Brain pericyte (primary cell): ENCODE results near the gene METTL26.
A peak's percentile ranks its signal among the peaks of the same experiment; 100 is the strongest.

Source experiments
- DNase-seq: peaks from one replicate; pipeline ENCODE4 v3.0.0-alpha.2; 2012; ENCODE audit warnings: low read depth, low spot score

METTL26 gene

DNA sequence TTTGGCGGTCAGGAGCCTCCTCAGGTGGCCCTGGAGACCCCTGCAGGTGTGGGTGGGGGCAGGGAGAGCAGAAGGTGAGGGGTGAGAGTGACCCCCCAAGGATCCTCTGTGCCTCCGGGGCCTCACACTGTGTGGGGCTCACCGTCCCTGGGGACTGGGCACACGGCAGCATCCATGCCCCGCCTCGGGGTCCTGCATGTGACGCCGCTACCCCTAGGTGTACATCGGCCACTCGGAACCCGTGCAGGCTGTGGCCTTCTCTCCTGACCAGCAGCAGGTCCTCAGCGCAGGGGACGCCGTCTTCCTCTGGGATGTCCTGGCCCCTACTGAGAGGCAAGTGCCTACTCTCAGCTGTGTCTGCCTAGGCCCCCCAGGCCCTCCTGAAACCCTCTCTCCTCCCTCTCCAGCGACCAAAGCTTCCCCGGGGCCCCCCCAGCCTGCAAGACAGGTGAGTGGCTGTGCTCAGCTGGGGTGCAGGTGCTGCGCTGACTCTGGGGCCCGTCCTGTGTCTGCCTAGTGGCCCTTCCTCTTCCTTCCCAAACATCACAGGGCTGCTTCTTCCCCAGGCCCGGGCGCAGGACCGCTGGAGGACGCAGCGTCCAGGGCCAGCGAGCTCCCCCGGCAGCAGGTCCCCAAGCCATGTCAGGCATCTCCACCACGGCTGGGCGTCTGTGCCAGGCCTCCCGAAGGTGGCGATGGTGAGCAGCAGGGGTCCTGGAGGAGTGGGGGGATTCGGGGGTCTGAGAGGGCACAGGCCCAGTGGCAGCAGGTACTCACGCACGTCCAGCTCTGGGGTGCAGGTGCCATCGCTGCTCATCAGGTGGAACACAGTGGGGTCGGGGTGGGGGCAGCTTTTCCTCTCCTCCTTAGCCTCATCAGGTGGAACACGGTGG is 22.8 kb upstream of the METTL26 start:
- no peak for DNase-seq

DNA sequence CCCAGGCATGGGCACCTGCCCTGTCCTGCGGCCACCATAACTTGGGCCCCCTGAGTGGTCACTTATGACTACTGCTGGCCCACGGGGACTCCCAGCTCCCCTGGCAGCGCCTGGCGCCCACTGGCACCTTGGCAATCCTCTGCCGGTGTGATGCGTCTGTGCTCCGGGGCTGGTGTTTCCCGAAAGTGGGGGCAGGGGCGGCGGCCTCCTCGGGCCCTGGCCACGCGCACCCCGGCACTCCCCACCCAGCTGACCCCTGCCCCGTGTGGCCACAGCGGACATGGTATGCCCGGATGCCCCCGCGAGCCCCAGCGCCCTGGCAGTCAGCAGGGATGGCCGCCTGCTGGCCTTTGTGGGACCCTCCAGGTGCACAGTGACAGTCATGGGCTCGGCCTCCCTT is 21.4 kb upstream of the METTL26 start:
- DNase-seq, result no peak

DNA sequence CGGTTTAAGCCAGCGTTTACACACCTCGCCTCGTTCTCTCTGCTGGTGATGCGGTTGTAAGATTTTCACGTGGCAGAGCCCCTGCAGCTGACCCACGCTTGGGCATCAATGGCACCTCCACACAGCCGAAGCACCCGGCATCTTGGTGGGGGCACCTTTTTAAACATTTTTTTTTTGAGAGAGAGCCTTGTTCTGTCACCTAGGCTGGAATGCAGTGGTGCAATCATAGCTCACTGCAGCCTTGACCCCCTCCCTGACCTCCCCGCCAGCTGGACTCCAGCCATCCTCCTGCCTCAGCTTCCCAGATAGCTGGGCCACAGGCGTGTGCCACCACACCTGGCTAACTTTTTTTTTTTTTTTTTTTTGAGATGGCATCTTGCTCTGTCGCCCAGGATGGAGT is 17.9 kb upstream of the METTL26 start:
- no peak for DNase-seq

DNA sequence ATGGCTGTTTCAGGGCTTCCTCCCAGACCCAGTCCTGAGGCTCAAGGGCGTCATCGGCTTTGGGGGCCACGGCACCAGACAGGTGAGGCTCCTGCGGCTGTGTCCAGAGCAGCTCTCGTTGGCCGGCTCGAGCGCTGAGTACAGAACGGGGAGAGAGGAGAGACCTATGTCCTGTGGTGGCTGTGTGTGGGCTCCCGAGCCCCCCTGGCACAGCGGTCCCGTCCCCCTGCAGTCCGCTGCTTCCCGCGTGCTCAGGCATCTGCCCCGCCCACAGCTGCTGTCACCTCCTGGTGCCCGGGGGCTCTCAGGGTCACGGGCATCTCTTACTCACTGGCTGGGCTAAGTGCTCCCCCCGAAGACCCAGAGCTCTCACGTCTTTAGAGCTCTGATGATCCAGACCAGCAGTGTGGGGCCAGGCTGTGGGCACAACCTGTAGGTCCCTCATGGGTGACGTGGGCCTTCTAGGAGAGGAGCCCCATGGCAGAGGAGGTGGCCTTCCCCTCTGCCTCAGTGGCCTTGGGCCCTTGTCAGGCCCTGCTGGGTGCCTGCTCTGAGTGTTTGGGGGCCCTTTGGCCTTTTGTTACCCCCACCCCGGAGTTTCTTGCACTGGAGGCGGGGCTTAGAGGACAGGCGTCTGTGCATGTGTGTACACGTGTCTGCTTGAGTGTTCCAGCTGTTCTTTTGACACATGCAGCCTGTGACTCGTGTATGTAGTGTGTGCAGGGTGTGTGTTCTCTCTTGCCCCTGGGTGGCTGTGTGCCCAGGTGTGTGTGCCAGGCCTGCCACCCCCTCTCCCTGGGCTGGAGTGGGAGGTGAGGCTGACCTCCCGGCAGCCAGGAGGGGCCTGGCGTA is 16.6 kb upstream of the METTL26 start:
- no peak for DNase-seq

DNA sequence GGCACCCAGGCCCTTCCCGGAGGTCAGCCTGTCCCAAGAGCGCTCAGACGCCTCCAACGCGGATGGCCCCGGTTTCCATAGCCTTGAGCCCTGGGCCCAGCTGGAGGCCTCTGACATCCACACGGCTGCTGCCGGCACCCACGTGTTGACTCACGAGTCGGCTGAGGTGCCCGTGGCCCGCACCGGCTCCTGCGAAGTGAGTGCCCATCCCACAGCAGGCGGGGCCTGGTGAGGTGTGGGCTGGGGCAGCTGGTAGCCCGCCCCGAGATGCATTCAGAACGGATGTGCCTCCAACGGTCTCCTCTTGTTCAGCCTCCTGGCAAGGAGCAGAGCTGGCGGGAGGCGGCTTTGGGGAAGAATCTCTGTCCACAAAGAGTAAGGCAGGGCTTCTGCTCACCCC is 15.7 kb upstream of the METTL26 start:
- DNase-seq, result no peak

DNA sequence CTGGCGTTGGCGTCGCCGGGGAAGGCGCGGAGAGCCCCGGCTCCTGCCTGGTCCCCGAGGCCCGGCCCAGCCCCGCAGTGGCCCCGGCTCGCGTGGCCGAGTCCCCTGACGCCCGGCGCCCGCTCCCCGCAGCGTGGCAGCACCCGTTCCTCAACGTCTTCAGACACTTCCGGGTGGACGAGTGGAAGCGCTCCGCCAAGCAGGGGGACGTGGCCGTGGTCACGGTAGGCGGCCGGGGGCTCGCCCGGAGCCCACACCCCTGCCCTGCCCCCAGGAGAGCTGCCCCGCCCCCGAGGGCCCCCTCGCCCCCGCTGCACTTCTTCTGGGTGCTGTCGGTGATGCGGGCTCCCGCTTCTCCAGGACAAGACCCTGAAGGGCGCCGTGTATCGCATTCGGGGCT is 13.5 kb upstream of the METTL26 start:
- DNase-seq, result no peak

DNA sequence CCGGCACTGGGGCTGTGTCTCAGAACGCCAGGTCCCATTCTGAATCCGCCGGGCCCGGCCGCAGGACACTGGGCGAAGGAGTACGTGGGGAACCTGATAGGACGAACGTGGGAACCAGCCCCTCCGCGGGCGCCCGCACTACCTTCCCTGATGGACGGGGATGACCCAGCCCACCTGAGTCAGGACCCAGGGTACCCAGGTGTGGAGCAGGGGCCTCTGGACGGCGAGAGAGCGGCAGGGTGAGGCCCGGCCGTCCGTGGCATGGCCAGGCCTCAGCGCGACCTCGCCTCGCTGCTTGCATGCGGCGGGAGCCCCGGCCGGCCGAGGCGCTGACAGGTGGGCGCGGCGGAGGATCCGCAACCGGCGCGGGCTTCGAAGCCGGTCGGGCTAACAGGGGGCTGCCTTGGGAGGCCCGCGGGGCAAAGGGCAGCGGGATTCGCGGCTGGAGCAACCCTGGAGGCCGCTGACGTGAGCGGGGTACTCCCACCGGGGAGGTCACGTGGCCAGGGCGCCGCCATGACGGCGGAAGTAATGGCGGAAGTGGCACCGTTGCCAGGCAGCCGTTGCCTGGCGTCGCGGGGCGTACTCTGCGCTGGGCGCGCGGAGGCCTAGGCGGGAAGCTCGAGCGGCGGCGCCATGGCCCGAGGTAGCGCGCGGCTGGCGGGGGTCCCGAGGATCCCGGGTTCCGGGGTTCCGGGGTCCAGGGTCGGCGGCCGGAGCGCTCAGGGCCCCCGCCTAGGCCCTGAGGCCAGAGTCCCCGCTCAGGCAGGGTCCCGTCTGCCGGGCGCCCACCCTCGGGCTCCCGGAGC is 12.9 kb upstream of the METTL26 start, which contains the start of gene WDR90:
WDR90 (plus strand) TSS at position 585 of the 809 bp plus-strand sequence; CDS start at position 637, 52 bp downstream.
- peak; percentile 59 for DNase-seq

DNA sequence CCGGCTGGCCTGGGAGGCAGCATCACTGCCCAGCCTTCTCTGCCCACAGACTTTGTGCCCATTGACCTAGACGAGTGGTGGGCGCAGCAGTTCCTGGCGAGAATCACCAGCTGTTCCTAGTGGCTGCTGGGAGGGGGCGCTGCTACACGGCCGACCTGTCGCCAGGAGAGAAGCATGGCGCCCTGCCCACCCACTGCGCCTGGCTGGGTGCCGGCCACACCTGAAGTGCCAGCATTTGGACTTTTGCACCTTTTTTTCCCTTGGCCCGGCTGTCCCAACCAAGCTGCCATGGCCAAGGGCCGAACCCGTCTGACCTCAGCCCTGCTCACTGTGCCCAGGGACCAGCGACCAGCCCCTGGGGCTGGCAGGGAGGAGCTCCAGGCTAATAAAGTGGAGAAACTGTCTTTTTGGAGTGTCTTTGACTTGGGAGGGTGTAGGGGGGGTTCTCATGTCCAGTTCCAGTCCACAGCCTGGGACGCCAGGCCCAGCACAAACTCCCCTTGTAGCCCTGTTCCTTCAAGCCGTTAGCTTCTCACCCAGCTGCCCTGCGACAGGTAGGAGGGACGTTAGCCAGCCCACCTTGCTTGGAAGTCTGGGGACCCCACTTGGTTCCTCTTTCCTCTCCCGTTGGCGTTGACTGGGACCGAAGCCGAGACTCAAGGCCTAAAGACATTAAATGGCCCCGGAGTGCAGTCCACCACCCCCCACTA is 12.1 kb upstream of the METTL26 start:
- DNase-seq, result no peak

DNA sequence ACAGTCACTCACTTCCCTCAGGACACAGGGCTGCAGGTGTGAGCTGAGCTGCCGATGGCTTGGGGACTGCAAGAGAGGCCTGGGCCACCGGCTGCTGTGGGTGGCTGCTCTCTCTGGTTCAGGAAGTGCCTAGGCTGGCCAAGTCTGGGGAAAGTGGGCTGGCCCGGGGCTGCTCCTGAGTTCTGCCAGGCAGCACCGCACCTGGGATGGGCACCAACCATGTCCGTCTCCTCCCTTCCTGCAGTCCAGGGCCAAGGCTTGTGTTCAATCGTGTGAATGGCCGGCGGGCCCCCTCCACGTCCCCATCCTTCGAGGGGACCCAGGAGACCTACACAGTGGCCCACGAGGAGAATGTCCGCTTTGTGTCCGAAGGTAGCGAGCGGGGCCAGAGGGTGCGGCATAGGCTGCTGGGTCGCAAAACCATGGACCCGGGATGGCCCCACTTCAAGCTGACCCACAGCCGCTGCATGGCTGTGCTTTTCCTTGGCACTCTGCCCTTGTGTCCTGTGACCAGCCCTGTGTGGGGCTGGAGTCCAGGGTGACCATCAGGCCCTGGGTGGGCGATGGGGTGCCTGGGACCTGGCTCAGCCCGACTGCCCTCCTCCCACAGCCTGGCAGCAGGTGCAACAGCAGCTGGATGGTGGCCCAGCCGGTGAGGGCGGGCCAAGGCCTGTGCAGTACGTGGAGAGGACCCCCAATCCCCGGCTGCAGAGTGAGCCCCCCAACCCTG is 11.2 kb upstream of the METTL26 start:
- DNase-seq, result no peak

DNA sequence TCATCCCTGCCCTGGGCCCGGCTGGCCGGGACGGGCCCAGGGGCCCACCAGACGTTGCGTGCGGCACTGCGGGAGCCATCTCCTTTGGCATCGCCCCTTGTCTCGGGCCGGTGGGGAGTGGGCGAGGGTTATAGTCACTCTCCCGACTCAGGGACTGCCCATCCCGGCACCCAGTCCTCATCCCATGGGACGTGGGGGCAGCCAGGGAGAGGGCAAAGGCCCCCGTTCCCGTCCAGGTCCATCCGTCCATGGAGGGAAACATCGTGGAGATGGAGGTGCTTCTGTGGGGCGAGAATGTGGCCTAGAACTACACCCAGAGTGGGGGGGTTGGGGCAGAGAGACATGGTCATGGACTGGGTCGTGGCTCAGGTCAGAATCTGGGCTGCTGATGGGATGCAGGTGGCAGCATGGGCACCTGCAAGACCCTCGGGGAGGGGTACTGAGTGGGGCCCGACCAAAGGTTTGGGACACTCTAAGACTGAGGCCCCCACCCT is 10.6 kb upstream of the METTL26 start:
- DNase-seq, result no peak

DNA sequence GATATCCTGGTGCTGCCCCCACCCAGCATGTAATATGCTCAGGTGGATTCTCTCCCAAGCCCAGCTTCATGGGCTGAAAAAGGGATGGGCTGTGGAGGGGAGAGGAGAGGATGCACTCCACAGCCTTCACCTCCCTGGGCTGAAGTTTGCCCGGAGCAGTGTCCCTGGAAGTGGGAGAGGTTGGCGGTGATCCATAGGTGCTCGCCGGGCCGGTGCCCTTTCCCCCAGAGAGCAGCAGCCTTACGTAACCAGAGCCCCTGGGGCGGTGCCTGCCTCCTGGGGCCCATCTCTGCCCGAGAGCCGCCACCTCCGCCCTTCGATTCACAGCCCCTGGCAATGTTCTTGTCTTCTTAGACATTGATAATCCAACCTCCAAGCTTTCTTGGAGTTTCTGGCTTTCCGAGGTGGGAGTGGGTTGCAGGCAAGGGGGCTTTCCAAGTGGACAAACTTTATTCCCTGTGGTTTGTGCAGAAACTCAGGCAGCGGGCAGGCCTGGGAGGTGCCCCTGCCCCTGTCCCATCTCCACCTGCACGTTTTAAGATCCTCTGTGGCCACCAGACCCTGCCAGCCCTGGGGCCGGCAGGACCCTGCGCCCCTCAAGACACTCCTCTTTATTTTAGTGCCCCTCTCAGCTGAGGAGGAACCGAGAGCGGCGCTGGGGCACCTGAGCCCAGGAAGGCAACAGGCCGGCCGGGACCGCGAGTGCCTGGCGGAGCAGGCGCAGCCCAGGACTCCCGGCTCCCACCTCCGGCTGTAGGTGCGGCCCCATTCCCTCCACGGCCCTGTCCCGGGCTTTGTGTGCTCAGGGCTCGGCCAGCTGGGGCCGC is 10.0 kb upstream of the METTL26 start:
- no peak for DNase-seq

DNA sequence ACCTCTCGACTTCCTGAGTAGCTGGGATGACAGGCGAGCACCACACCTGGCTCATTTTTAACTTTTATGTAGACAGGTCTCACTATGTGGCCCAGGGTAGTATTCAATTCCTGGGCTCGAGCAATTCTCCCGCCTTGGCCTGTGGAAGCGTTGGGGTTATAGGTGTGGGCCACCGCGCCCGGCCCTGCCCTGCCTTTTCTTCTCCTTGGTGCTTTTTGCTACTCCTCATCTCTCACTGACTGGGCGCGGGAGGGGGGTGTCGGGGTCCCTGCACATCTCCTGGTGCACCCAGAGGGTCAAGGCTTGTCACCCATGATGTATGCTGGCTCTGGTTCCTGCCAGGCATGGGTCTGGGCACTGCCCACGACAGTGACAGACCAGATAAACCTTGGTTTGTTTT is 8.5 kb upstream of the METTL26 start:
- no peak for DNase-seq

DNA sequence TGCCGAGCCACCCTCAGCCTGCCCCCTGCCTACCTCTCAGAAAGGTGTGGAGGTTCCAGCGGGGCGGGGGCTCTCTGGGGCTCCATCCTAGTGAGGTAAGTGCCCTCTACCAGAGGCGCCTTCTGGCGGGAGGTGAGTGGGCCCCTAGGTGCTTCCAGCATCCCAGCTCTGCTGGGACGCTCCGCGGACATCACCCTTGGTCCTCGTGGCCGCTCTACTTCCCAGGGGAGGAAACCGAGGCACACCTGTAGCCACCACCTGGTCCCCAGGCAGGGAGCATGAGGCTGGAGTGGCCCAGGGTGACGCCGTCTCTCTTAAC is 6.9 kb upstream of the METTL26 start:
- no peak for DNase-seq

DNA sequence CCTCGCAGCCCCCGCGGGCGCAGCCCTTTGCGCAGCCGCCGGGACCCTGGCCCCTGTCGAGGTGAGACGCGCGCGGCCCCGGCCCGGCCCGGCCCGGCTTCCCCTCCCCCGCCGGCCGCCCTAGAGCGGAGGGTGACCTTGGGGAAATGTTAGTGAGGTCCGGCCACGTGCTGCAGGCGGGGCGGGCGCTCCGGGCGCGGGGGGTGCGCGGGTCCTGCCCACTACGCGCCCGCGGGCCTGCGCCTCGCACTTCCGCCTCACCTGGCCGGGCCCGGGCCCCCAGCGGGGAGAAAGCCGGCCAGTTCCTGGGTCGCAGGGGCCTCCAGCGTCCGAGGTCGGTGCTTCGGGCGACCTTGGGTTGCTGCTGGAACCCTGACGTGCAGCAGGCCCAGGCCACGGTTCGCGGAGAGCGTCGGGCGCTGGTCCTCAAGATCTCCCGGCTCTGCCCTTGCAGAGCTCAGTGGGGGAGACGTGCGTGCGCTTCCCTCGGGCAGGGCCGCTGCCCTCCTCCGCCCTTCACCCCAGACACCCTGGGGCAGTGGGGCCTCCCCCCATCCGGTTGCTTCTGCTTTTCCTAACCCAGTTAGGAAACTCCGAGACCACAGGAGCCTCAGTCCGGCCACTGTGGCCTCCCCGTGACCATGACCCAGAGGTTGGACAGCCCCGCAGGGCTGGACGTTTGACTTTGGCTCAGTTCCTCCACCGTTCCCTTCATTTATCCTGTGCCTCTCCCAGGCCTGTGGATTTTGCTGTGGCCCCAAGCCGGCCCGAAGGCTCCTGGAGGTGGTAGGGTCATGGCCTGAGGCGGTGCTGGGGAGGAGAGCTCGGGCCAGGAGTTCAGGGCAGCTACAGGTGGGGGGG is 6.3 kb upstream of the METTL26 start:
- DNase-seq, result no peak

DNA sequence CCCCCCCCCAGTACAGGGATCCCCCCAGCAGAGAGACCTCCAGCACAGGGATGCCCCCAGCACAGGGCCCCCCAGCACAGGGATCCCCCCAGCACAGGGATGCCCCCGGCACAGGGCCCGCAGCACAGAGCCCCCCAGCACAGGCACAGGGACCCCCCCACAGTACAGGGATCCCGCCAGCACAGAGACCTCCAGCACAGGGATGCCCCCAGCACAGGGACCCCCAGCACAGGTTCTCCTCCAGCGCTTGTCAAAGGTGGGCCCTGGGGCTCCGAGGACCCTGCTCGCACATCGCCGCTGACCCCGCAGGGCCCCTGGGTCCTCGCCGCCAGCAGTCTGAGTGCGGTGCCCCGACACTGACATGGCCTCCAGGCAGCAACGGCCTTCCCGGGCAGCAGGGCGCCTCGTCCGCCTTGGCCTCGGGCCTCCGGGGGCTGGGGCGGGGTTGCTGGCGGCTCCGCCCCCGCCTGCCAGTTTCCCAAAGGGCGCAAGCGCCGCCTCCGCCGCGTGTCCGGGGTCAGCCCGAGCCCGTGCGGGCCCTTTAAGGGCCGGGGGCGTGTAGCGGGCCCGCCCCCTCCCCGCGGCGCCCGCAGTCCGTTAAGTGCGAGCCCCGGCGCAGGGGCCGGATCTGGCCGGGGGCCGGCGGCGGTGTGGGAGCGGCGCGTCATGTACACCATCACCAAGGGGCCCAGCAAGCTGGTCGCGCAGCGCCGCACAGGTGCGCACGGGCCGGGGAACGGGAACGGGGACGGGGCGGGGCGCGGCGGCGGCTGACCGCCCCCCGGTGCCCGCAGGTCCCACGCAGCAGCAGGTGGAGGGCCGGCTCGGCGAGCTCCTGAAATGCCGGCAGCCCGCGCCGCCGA is 5.5 kb upstream of the METTL26 start, which contains the start of gene MCRIP2:
MCRIP2 (plus strand) TSS at position 503 of the 863 bp plus-strand sequence; CDS start at position 667, 164 bp downstream.
- no peak for DNase-seq

DNA sequence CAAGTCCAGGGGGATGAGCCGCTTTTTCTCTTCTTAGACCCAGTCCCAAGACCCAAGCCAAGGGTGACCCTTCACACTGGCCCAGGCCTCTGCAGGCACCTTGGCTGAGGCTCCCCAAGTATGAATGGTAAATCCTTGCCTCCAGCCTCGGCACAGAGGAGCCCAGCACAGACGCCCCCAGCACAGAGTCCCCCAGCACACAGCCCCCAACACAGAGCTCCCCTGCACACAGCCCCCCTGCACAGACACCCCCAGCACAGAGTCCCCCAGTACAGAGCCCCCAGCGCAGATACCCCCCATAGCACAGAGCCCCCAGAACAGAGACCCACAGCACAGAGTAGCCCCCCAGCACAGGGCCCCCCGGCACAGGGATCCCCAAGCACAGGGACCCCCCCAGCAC is 4.5 kb upstream of the METTL26 start:
- DNase-seq, result no peak

DNA sequence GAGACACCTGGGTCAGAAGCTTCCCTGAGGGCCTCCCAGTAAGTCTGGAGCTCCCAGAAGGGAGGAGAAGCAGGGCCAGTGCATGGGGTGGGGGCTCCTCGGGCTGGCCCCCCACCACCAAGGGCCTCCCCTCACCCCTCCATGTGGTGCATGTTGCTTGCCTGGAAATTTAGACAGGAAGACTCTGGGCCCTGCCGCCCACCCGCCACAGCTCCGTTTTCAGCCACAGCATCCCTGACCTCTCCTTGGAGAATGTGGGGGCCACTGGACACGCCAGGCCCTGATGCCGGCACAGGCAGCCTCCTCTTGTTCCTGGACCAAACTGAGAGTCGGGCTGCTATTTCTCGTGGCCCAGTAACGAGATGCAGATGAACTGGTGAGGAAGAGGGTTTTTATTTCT is 2.7 kb upstream of the METTL26 start:
- DNase-seq, result no peak
